Kidney epithelial cell (primary cell): ENCODE data around the gene NCAPD3. TPM values are rescaled to one million over a fixed set of nuclear protein-coding genes. Genes with fewer than 3 reads are reported as not detected.

Experiments
- DNase-seq: peaks from one replicate; pipeline ENCODE4 v3.0.0-alpha.2; 2010; ENCODE audit warnings: low read depth
- H3K27me3 ChIP-seq: 2 replicates; pipeline ENCODE4 v1.6.0; 2011; ENCODE audit warnings: low read length; ENCODE audit not compliant: control insufficient read depth, insufficient read depth
- H3K36me3 ChIP-seq: 2 replicates; pipeline ENCODE4 v1.5.1; 2011; ENCODE audit warnings: low read length; ENCODE audit not compliant: control insufficient read depth, insufficient read depth
- H3K4me3 ChIP-seq: 2 replicates; pipeline ENCODE4 v1.5.1; 2011; ENCODE audit warnings: low read depth, mild to moderate bottlenecking, control low read depth, low read length
- total RNA-seq: library from RNA; depleted of rRNA; stranded (reverse); fragments of >200 nt; gene quantifications from 2 replicates; pipeline ENCODE4 v1.2.3, GENCODE V29; 2015
- TF ChIP-seq, protein P1 (sequence below): IDR thresholded peaks from 2 replicates; pipeline ENCODE4 v1.5.1; 2011; ENCODE audit warnings: mild to moderate bottlenecking, moderate library complexity, low read length, control low read depth, inconsistent platforms; ENCODE audit not compliant: insufficient read depth, poor library complexity, severe bottlenecking

Gene NCAPD3
- total RNA-seq, 1 donor from 2014 or later = 9.7 TPM

- no peak overlapping the region for H3K4me3 ChIP-seq
- DNase-seq = no peak
- TF ChIP-seq, protein P1, sequence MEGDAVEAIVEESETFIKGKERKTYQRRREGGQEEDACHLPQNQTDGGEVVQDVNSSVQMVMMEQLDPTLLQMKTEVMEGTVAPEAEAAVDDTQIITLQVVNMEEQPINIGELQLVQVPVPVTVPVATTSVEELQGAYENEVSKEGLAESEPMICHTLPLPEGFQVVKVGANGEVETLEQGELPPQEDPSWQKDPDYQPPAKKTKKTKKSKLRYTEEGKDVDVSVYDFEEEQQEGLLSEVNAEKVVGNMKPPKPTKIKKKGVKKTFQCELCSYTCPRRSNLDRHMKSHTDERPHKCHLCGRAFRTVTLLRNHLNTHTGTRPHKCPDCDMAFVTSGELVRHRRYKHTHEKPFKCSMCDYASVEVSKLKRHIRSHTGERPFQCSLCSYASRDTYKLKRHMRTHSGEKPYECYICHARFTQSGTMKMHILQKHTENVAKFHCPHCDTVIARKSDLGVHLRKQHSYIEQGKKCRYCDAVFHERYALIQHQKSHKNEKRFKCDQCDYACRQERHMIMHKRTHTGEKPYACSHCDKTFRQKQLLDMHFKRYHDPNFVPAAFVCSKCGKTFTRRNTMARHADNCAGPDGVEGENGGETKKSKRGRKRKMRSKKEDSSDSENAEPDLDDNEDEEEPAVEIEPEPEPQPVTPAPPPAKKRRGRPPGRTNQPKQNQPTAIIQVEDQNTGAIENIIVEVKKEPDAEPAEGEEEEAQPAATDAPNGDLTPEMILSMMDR = no peak
- H3K36me3 ChIP-seq = peaks cover 3% of the 10 kb centered on the region
- H3K27me3 ChIP-seq = no peaks in the 10 kb centered on the region
Measured at GRCh38 chr11:134158023-134158422, 65.7 kb downstream of the NCAPD3 start.

DNA sequence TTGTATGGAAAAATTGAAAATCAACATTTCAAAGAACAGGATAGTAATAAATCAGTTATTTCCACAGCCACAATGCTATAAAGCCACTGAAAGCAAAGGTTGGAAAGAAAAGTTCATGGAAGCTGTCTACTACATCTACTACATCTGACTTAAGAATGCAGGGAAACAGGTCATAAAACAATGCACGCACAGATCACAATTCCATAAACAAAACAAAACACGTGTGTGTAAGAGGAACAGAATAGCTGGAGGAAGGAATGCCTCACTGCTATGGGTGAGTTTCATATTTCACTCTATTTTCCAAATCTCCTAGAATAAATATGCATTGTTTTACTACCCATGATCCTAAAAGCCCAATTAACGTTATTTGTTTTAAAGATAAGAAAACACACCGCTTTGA lies 66.3 kb downstream of the NCAPD3 start:
- no peak overlapping the region for H3K4me3 ChIP-seq
- no peaks in the 10 kb centered on the region for H3K27me3 ChIP-seq
- H3K36me3 ChIP-seq = peaks cover 3% of the 10 kb centered on the region
- DNase-seq = no peak
- TF ChIP-seq, protein P1 = no peak

DNA sequence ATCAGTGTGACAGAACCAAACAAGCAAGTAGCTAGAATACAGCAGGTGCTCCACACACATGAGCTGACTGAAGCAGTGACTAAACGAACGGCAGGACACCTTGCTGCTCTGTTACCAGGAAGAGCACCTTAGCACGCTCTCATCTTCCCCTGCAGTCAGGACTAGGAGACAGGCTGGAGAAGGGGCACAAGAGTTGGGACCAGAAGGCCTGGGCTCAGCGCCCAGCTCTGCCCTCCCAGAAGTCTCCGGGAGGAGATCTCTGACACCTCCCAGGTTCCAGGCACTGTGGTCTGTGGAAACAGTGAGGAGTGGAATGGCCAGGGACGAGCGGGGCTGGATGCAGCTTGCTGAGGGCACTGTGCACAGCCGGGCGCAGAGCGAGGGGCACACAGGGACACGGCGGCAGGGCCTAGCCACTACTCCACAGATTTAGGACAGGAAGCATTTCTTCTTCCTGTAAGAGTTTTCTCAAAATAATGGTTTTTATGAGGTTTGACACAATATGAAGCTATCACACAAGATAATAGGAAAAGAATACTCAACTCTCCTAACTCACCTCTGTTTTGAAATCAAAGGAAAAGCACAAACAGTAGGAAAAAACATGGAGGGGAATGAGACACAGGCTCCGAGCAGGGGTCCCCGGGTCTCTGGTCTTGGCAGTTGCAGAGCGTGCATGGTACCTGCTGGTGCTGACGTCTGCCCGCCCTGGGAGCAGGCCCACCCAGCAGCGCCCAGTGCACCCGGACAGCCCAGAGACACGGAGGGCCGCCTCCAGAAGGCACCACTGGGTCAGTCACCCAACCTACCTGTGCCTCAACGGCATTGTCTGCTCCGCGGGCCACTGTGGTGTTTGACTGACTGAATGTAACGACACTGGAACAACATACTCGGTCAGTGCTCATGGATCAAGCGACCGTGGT lies 67.6 kb downstream of the NCAPD3 start:
- peaks cover 3% of the 10 kb centered on the region for H3K36me3 ChIP-seq
- no peak for DNase-seq

DNA sequence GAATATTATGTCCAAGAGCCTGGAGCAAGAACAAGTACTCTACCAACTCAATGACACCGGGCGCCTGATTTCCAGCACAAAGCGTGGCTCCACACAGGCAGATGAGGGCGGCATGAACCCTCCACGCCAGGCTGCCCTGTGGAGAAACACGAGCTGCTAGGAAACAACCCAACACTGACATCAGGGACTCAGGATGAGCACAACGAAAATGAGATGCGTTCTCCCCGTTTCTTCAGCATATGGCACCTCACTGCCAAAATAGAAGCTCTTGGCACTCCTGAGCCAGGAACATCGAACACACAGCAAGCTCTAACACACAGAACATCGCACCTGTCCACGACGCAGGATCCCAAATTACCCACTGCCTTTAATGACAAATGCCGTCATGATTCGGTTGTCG lies 68.3 kb downstream of the NCAPD3 start:
- Histone ChIP-seq H3K36me3 (peaks cover 3% of the 10 kb centered on the region), H3K27me3 (no peaks in the 10 kb centered on the region), H3K4me3 (no peak overlapping the region)
- DNase-seq = no peak
- TF ChIP-seq, protein P1 = no peak

More for the DNA sequence above, 67.6 kb downstream of the NCAPD3 start:
- no peak overlapping the region for H3K4me3 ChIP-seq
- TF ChIP-seq, protein P1 = no peak
- H3K27me3 ChIP-seq = no peaks in the 10 kb centered on the region

DNA sequence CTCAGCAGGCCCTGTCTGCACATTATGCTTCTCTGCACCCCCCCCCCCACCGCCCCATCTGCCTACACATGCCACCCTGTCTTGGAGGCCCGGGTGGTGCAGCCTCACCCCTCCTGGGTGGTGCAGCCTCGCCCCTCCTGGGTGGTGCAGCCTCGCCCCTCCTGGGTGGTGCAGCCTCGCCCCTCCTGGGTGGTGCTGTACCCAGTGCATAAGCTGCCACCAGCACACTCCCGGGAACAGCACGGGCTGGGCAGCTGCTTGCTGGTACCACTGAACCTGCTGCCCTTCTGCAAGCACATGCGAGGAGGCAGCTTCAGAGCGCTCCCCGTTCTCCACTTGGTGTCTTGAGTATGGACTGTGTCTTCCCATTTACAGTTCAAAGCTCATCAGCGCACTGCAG lies 69.3 kb downstream of the NCAPD3 start:
- Histone ChIP-seq H3K4me3 (no peak overlapping the region), H3K27me3 (no peaks in the 10 kb centered on the region), H3K36me3 (peaks cover 2% of the 10 kb centered on the region)
- no peak for DNase-seq
- TF ChIP-seq, protein P1 = no peak
